K562 (cell line): ENCODE measurements around the gene DDRGK1. TPM values are rescaled to one million over a fixed set of nuclear protein-coding genes. Genes with fewer than 3 reads are reported as not detected.

Experiments used
- CBX3 ChIP-seq, 2 experiments: IDR thresholded peaks; 1 replicate in 1 of 2; 2 replicates in 1 of 2; pipeline ENCODE4 v1.6.1; 2012; ENCODE audit warnings: inconsistent platforms in 2 of 2, low read length in 2 of 2, borderline replicate concordance in 1 of 2, control low read depth in 1 of 2
- DPF2 ChIP-seq: fragments of 450-650 bp; IDR thresholded peaks from 2 replicates; pipeline ENCODE4 v1.6.1; 2016
- ESRRA ChIP-seq: fragments of 450-650 bp; IDR thresholded peaks from 2 replicates; pipeline ENCODE4 v1.6.1; 2014; ENCODE audit warnings: low read depth, mild to moderate bottlenecking, moderate library complexity, borderline replicate concordance
- FOXP1 ChIP-seq: sonication (generic); formaldehyde crosslinking; IDR thresholded peaks from 2 replicates; pipeline ENCODE4 v1.8.0; 2022; ENCODE audit warnings: mild to moderate bottlenecking, missing genetic modification reagents
- ILF3 ChIP-seq: fragments of 450-650 bp; IDR thresholded peaks from 2 replicates; pipeline ENCODE4 v1.6.1; 2018; ENCODE audit warnings: antibody characterized with exemption, mild to moderate bottlenecking, moderate library complexity, borderline replicate concordance
- KLF1 ChIP-seq: fragments of 450-650 bp; IDR thresholded peaks from 2 replicates; pipeline ENCODE4 v1.6.1; 2016; ENCODE audit warnings: missing genetic modification characterization, missing compliant biosample characterization
- NCOA6 ChIP-seq: fragments of 450-650 bp; IDR thresholded peaks from 2 replicates; pipeline ENCODE4 v1.6.1; 2017; ENCODE audit warnings: mild to moderate bottlenecking
- PPARD ChIP-seq: fragments of 250-450 bp; sonication (Bioruptor Pico); IDR thresholded peaks from 2 replicates; pipeline ENCODE4 v1.8.0; 2022; ENCODE audit warnings: inconsistent platforms, mild to moderate bottlenecking, moderate library complexity
- RB1 ChIP-seq: fragments of 450-650 bp; IDR thresholded peaks from 2 replicates; pipeline ENCODE4 v1.6.1; 2017; ENCODE audit warnings: low read depth, mild to moderate bottlenecking
- SNIP1 ChIP-seq: fragments of 450-650 bp; IDR thresholded peaks from 2 replicates; pipeline ENCODE4 v1.7.1; 2017; ENCODE audit warnings: low read depth, mild to moderate bottlenecking
- SOX6 ChIP-seq: fragments of 450-650 bp; IDR thresholded peaks from 2 replicates; pipeline ENCODE4 v1.6.1; 2014; ENCODE audit warnings: mild to moderate bottlenecking
- ZNF143 ChIP-seq: sonication (generic); formaldehyde crosslinking; IDR thresholded peaks from 2 replicates; pipeline ENCODE4 v1.9.0; 2022; ENCODE audit warnings: mild to moderate bottlenecking, missing genetic modification reagents
- ZNF23 ChIP-seq: fragments of 250-450 bp; sonication (Bioruptor Pico); IDR thresholded peaks from 2 replicates; pipeline ENCODE4 v1.4.0; 2020; ENCODE audit warnings: mild to moderate bottlenecking
- ZNF717 ChIP-seq: fragments of 250-450 bp; sonication (Bioruptor Pico); IDR thresholded peaks from 2 replicates; pipeline ENCODE4 v1.5.0; 2021
- polyA plus RNA-seq, 8 experiments: library from polyadenylated mRNA; depleted of rRNA in 4 of 8; stranded (reverse) in 5 of 8; unstranded in 3 of 8; fragments of >200 nt; fragmentation: Nextera tagmentation in 2 of 8; fragmentation: Illumina TruSeq in 1 of 8; extraction: Ambion mirVana in 2 of 8; extraction: Trizol in 1 of 8; gene quantifications; 2 replicates each; pipeline versions ENCODE4 v1.2.1 to v1.2.3, GENCODE V29; 2011 to 2014; ENCODE audit warnings: inconsistent platforms in 1 of 8, missing spikeins in 1 of 8
- total RNA-seq, 7 experiments: library from RNA; depleted of rRNA in 6 of 7; stranded (reverse); fragments of >200 nt in 6 of 7; fragmentation: Illumina TruSeq in 2 of 7; extraction: Trizol in 2 of 7; gene quantifications; 2 replicates each; pipeline versions ENCODE4 v1.2.1 to v1.2.3, GENCODE V29; 2011 to 2021; ENCODE audit warnings: low replicate concordance in 1 of 7
- TF ChIP-seq, protein P1 (sequence below): sonication (generic); formaldehyde crosslinking; IDR thresholded peaks from 2 replicates; pipeline ENCODE4 v1.8.0; 2022; ENCODE audit warnings: mild to moderate bottlenecking, missing genetic modification reagents
- TF ChIP-seq, protein P2 (sequence below): fragments of 200-800 bp; sonication (Bioruptor generic); IDR thresholded peaks from 2 replicates; pipeline ENCODE4 v1.6.1; 2017; ENCODE audit warnings: missing genetic modification characterization, missing compliant biosample characterization
- TF ChIP-seq, protein P3 (sequence below): fragments of 450-650 bp; formaldehyde crosslinking; IDR thresholded peaks from 2 replicates; pipeline ENCODE4 v1.4.0; 2020; ENCODE audit warnings: mild to moderate bottlenecking, moderate library complexity
- TF ChIP-seq, protein P4 (sequence below): fragments of 450-650 bp; IDR thresholded peaks from 2 replicates; pipeline ENCODE4 v1.6.1; 2016; ENCODE audit warnings: mild to moderate bottlenecking

The DDRGK1 gene
- total and polyA plus RNA-seq, 9 of the 15 experiments (the other 6 are each of a cell fraction or from before 2014, with no cell fraction given) = 2.3 to 54.4 (median 29.1) TPM

DNA sequence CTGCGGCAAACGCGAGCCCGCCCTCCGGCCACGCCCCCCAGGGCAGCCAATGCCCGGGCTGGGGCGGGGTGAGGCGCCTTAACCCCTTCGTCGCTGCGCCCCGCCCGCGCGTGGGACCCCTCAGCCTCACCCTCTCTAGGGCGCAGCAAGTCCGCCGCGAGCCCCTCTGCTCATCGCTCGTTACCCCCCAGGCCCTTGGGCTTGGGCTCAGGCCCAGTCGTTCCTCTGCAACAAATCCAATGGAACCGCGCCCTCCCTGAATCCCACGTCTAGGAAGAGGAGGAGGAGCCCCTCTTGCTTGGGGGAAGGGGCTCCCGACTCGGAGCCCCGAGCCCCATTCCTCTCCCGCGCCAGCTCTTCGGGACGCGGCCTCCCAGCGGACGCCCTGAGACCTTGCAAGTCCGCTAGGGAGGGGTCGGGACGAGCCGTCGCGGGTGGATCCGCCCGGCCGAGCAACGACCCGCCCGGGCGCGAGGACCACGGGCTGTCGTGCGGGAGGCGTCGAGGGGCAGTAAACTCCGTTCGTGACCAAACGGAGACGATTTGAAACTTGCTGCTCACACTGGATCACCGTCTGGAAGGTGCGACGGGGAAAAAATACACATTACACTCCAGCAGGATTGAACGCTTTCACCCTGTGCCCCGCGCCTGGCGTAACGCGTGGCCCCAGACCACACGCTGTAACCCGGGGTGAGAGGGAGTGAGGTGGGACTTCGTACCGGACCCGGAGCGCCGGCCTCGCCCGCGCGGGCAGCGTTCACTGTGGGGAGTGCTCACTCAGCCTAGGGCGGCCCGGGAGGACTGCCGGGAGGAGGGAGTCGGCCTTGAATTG, 30.7 kb downstream of the DDRGK1 start (continued):
- TF ChIP-seq ILF3 (no peak), SNIP1 (no peak), SOX6 (peak; percentile 9; the same call in 1 of the 2 replicates), DPF2 (no peak), KLF1 (tag) (0 out of 2 replicates have a peak, but pooled peaks have one; percentile 47), RB1 (0 out of 2 replicates have a peak, but pooled peaks have one; percentile 43), ESRRA (no peak), ZNF717 (CRISPR knock-in tag) (no peak), ZNF143 (CRISPR knock-in tag) (0 out of 2 replicates have a peak, but pooled peaks have one; percentile 40), PPARD (no peak), CBX3 (IDR thresholded peaks at IDR 0.05; ENCODE audit: borderline replicate concordance in 1 of 2, low read length in 2 of 2) (no peak), ZNF23 (CRISPR knock-in tag) (no peak), FOXP1 (CRISPR knock-in tag) (peak; percentile 73; the same call in 1 of the 2 replicates), NCOA6 (peak; percentile 98)
- TF ChIP-seq, protein P1, sequence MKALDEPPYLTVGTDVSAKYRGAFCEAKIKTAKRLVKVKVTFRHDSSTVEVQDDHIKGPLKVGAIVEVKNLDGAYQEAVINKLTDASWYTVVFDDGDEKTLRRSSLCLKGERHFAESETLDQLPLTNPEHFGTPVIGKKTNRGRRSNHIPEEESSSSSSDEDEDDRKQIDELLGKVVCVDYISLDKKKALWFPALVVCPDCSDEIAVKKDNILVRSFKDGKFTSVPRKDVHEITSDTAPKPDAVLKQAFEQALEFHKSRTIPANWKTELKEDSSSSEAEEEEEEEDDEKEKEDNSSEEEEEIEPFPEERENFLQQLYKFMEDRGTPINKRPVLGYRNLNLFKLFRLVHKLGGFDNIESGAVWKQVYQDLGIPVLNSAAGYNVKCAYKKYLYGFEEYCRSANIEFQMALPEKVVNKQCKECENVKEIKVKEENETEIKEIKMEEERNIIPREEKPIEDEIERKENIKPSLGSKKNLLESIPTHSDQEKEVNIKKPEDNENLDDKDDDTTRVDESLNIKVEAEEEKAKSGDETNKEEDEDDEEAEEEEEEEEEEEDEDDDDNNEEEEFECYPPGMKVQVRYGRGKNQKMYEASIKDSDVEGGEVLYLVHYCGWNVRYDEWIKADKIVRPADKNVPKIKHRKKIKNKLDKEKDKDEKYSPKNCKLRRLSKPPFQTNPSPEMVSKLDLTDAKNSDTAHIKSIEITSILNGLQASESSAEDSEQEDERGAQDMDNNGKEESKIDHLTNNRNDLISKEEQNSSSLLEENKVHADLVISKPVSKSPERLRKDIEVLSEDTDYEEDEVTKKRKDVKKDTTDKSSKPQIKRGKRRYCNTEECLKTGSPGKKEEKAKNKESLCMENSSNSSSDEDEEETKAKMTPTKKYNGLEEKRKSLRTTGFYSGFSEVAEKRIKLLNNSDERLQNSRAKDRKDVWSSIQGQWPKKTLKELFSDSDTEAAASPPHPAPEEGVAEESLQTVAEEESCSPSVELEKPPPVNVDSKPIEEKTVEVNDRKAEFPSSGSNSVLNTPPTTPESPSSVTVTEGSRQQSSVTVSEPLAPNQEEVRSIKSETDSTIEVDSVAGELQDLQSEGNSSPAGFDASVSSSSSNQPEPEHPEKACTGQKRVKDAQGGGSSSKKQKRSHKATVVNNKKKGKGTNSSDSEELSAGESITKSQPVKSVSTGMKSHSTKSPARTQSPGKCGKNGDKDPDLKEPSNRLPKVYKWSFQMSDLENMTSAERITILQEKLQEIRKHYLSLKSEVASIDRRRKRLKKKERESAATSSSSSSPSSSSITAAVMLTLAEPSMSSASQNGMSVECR (CRISPR knock-in tag) = peak; percentile 57; the same call in 1 of the 2 replicates
- TF ChIP-seq, protein P2, sequence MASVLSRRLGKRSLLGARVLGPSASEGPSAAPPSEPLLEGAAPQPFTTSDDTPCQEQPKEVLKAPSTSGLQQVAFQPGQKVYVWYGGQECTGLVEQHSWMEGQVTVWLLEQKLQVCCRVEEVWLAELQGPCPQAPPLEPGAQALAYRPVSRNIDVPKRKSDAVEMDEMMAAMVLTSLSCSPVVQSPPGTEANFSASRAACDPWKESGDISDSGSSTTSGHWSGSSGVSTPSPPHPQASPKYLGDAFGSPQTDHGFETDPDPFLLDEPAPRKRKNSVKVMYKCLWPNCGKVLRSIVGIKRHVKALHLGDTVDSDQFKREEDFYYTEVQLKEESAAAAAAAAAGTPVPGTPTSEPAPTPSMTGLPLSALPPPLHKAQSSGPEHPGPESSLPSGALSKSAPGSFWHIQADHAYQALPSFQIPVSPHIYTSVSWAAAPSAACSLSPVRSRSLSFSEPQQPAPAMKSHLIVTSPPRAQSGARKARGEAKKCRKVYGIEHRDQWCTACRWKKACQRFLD (CRISPR knock-in tag) = 0 out of 2 replicates have a peak, but pooled peaks have one; percentile 39
- TF ChIP-seq, protein P3, sequence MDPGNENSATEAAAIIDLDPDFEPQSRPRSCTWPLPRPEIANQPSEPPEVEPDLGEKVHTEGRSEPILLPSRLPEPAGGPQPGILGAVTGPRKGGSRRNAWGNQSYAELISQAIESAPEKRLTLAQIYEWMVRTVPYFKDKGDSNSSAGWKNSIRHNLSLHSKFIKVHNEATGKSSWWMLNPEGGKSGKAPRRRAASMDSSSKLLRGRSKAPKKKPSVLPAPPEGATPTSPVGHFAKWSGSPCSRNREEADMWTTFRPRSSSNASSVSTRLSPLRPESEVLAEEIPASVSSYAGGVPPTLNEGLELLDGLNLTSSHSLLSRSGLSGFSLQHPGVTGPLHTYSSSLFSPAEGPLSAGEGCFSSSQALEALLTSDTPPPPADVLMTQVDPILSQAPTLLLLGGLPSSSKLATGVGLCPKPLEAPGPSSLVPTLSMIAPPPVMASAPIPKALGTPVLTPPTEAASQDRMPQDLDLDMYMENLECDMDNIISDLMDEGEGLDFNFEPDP (CRISPR knock-in tag) = no peak
- TF ChIP-seq, protein P4, sequence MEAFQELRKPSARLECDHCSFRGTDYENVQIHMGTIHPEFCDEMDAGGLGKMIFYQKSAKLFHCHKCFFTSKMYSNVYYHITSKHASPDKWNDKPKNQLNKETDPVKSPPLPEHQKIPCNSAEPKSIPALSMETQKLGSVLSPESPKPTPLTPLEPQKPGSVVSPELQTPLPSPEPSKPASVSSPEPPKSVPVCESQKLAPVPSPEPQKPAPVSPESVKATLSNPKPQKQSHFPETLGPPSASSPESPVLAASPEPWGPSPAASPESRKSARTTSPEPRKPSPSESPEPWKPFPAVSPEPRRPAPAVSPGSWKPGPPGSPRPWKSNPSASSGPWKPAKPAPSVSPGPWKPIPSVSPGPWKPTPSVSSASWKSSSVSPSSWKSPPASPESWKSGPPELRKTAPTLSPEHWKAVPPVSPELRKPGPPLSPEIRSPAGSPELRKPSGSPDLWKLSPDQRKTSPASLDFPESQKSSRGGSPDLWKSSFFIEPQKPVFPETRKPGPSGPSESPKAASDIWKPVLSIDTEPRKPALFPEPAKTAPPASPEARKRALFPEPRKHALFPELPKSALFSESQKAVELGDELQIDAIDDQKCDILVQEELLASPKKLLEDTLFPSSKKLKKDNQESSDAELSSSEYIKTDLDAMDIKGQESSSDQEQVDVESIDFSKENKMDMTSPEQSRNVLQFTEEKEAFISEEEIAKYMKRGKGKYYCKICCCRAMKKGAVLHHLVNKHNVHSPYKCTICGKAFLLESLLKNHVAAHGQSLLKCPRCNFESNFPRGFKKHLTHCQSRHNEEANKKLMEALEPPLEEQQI = no peak
